Suprapubic skin (tissue), 4 donors: ENCODE results near the gene ARHGAP4. TPM values are rescaled to one million over a fixed set of nuclear protein-coding genes. Genes with fewer than 3 reads are reported as not detected.

Experiments used
- DNase-seq, 2 donors: peaks; one replicate each; pipeline ENCODE4 v3.0.0-alpha.2; 2019; ENCODE audit warnings: low spot score in 2 of 2
- H3K27ac ChIP-seq: fragments of 200-600 bp; sonication (generic); one replicate; pipeline ENCODE4 v1.5.1; 2019
- H3K27me3 ChIP-seq: fragments of 200-600 bp; sonication (generic); one replicate; pipeline ENCODE4 v1.5.1; 2019
- H3K36me3 ChIP-seq: fragments of 200-600 bp; sonication (generic); one replicate; pipeline ENCODE4 v1.5.1; 2019
- H3K4me1 ChIP-seq: fragments of 200-600 bp; sonication (generic); one replicate; pipeline ENCODE4 v1.5.1; 2019
- H3K4me3 ChIP-seq: fragments of 200-600 bp; sonication (generic); one replicate; pipeline ENCODE4 v1.5.1; 2019; ENCODE audit warnings: mild to moderate bottlenecking
- H3K9me3 ChIP-seq: fragments of 200-600 bp; sonication (generic); one replicate; pipeline ENCODE4 v1.5.1; 2019
- EP300 ChIP-seq: sonication (generic); formaldehyde crosslinking; IDR thresholded peaks from one replicate; pipeline ENCODE4 v1.6.1; 2017; ENCODE audit warnings: antibody characterized with exemption
- POLR2A ChIP-seq, 2 donors: fragments of 450-650 bp; IDR thresholded peaks; one replicate each; pipeline ENCODE4 v1.6.1; 2017; ENCODE audit warnings: antibody characterized with exemption in 2 of 2, mild to moderate bottlenecking in 2 of 2, moderate library complexity in 2 of 2
- POLR2AphosphoS5 ChIP-seq, 3 donors: sonication (generic); formaldehyde crosslinking; IDR thresholded peaks; one replicate each; pipeline ENCODE4 v1.6.1; 2017; ENCODE audit warnings: antibody characterized with exemption in 3 of 3
- WGBS: methylation state at CpG from one replicate; pipeline ENCODE4 v1.1.5; 2018; 5-methylcytosine and 5-hydroxymethylcytosine counted together
- total RNA-seq, 4 donors: library from RNA; depleted of rRNA; stranded (reverse); fragments of >200 nt; gene quantifications; one replicate each; pipeline ENCODE4 v1.1.0, GENCODE V29; 2016
- TF ChIP-seq, protein P1 (sequence below), 2 donors: fragments of 200-600 bp in 1 of 2; fragments of 450-650 bp in 1 of 2; sonication (generic) in 1 of 2; IDR thresholded peaks; one replicate each; pipeline ENCODE4 v1.5.1; 2016 to 2019; ENCODE audit warnings: antibody characterized with exemption in 2 of 2, mild to moderate bottlenecking in 1 of 2, moderate library complexity in 1 of 2

ARHGAP4 gene
- total RNA-seq, 4 donors from 2014 or later: 4.8 to 17.6 (median 9.6) TPM

DNA sequence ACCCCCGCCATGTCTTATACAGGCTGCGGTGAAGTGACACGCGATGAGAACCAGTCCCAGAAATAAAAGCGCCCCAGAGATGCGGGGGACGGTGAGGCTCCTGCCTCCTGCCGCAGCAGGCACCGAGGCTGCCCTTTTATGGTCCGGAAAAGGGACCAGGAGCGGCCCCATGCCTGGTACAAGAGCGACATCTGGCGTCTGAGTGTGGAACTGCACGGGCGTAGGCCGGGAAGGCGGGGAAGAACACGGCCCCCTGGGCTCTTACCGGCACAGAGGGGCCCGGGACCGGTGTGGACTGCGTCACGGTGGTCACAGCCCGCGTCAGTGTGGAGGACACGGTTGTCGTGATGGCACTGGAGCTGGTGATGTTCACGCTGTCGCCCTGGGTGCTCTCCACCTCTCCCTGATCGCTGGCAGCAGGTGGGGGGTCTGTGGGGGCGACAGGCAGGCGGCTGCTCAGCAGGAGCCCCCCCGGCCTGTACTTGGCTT, 27.3 kb upstream of the ARHGAP4 start:
- WGBS: 54% methylated on average over 17 of the region's 33 CpGs
- TF ChIP-seq POLR2AphosphoS5 (IDR thresholded peaks at IDR 0.05) (peak in 1 of 3 donors; percentile 42), EP300 (no peak), POLR2A (IDR thresholded peaks at IDR 0.05) (no peak)
- TF ChIP-seq, protein P1, sequence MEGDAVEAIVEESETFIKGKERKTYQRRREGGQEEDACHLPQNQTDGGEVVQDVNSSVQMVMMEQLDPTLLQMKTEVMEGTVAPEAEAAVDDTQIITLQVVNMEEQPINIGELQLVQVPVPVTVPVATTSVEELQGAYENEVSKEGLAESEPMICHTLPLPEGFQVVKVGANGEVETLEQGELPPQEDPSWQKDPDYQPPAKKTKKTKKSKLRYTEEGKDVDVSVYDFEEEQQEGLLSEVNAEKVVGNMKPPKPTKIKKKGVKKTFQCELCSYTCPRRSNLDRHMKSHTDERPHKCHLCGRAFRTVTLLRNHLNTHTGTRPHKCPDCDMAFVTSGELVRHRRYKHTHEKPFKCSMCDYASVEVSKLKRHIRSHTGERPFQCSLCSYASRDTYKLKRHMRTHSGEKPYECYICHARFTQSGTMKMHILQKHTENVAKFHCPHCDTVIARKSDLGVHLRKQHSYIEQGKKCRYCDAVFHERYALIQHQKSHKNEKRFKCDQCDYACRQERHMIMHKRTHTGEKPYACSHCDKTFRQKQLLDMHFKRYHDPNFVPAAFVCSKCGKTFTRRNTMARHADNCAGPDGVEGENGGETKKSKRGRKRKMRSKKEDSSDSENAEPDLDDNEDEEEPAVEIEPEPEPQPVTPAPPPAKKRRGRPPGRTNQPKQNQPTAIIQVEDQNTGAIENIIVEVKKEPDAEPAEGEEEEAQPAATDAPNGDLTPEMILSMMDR (IDR thresholded peaks at IDR 0.05): peak; percentile 92 to 95

DNA sequence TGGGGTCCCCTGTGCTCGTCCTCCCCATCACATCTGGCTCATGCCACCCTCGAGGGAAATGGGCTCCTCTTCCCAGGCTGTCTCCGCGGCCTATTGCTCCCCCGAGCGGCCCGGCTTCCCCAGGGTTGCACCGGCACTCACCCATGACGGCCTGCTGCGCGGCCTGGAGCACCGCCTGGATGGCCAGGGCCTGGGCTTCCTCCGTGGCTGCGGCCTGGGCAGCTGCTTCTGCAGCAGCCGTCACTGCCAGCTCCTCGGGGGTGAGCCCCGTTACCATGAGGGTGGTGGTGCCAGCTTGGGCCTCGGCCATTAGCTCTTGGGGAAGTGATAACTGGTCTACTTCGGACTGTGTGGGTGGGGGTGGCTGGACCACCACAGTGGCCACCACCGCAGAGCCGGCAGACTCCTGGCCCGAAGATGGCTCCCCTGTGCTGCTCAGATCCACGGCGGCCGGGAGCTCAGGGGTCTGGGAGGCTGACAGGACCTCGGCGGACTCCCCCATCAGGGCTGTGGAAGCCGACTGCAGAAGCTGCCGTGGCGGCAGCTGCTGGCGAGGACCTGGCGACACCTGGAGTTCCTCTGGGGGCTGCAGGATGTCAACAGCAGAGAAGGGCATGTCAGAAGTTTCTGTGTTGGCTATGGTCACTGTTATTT, 26.4 kb upstream of the ARHGAP4 start:
- peaks cover 5% of the 10 kb centered on the region for H3K4me1 ChIP-seq
- no peak for DNase-seq
- no peaks in the 10 kb centered on the region for H3K9me3 ChIP-seq
- TF ChIP-seq EP300 (no peak), POLR2AphosphoS5 (IDR thresholded peaks at IDR 0.05) (no peak), POLR2A (IDR thresholded peaks at IDR 0.05) (no peak)
- H3K36me3 ChIP-seq: peaks cover 75% of the 10 kb centered on the region
- no peak overlapping the region for H3K27ac ChIP-seq
- WGBS: 90% methylated on average over 2 of the region's 32 CpGs
- no peak overlapping the region for H3K4me3 ChIP-seq
- no peaks in the 10 kb centered on the region for H3K27me3 ChIP-seq

More for the DNA sequence above, 27.3 kb upstream of the ARHGAP4 start:
- Histone ChIP-seq H3K9me3 (no peaks in the 10 kb centered on the region), H3K27ac (no peak overlapping the region), H3K4me1 (no peaks in the 10 kb centered on the region), H3K27me3 (no peaks in the 10 kb centered on the region), H3K4me3 (no peak overlapping the region), H3K36me3 (peaks cover 84% of the 10 kb centered on the region)
- no peak for DNase-seq

DNA sequence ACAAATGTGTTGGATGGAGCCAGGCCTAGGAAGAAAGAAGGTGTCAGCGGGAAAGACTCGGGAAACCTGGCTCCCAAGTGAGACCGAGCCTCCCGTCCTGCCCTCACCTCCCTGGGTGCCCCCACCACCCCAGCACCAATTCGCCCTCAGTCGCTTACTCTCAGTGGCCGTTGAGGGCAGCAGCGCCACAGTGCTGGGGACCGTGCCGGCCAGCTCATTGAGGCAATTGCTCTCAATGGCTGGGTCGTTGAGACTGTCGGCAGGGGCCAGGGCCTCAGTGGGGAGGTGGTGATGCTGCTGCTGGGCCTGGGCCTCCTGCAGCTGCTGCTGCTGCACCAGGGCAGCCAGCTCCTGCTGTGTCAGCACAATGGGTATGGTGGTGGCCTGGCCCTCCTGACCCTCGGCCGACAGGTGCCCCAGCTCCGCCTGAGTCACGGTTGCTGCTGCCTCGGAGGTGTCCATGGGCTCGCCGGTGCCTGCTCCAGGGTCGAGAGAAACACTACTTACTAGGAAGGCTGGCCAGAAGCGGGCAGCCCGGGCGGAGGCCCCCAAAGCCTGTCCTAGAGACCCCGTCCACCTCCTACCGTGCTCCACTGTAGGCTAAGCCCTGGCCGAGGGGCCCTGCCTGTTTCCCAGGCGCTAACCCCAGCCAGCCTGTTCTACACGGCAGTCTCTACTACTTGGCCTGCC, 25.8 kb upstream of the ARHGAP4 start:
- peaks cover 69% of the 10 kb centered on the region for H3K36me3 ChIP-seq
- H3K4me3 ChIP-seq: no peak overlapping the region
- H3K4me1 ChIP-seq: peaks cover 8% of the 10 kb centered on the region
- no peaks in the 10 kb centered on the region for H3K27me3 ChIP-seq
- TF ChIP-seq EP300 (no peak), POLR2AphosphoS5 (IDR thresholded peaks at IDR 0.05) (no peak), POLR2A (IDR thresholded peaks at IDR 0.05) (no peak)
- TF ChIP-seq, protein P1 (IDR thresholded peaks at IDR 0.05): no peak
- DNase-seq: no peak
- no peak overlapping the region for H3K27ac ChIP-seq
- WGBS: 92% methylated on average over 15 of the region's 28 CpGs
- no peaks in the 10 kb centered on the region for H3K9me3 ChIP-seq

DNA sequence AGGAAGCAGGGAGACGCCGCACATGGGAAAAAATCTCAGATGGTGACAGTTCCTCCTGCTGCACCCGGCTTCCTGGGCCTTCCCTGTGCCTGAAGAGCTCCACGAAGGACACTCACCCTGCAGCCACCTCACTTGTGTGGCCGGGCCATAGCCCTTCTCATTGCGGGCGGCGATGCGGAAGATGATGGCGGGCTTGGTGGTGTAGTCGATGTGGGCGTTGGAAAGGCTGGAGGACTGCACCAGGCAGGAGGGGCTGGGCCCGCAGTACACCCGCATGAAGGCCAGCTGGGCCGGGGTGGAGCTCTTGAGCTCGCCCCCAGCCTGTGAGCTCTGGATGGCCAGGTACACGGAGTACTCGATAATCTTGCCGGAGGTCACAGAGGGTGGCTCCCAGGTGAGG, 24.1 kb upstream of the ARHGAP4 start:
- WGBS: 90% methylated on average over 10 of the region's 19 CpGs
- peaks cover 52% of the 10 kb centered on the region for H3K36me3 ChIP-seq

DNA sequence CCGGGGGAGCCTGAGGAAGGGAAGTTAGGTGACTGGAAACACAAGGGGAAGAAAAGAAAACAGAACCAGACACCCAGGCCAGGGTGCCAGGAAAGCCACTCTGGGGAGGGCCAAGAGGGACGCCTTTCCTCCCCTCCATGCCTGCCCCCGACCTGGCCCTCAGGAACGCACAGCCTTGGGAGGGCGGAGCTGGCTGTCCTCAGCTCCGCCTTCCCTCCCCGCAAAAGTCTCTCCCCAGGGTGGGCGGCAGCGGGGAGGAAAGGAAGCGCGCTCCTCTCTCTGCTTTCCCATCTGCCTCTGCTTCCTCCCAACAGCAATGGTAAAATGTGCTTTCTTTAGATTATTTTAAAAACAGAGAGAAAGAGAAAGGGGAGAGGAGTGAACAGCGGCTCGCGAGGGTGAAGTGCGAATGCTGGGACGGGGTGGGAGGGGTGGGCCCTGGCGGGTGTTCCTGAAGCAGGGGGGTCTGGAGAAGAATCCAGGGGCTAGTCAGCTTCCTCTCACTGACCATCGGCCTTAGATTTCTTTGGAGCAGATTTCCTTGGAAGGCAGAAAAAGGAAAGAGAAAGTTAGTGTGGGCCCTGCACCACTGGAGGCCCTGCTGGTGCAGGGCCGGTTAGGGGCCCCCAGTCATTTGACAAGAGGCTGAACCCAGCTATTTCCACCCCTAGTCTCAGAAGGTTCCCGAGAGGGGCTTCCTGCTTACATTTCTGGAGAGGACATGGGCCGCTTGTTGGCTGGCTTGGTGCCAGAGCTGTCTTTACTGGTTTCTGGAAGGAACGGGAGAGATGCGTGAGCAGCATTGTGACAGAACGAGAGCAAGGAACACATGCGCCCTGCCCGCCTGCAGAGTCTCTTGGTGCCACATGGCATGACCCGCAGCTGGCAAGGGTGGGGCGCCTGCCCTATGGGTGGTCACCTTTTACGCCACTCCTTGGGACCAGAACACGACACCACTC, 23.1 kb upstream of the ARHGAP4 start:
- 80% methylated on average over 30 of the region's 30 CpGs for WGBS
- Histone ChIP-seq H3K36me3 (peaks cover 42% of the 10 kb centered on the region), H3K4me3 (no peak overlapping the region), H3K27me3 (no peaks in the 10 kb centered on the region), H3K27ac (no peak overlapping the region), H3K4me1 (peaks cover 11% of the 10 kb centered on the region), H3K9me3 (no peaks in the 10 kb centered on the region)
- TF ChIP-seq EP300 (no peak), POLR2AphosphoS5 (IDR thresholded peaks at IDR 0.05) (no peak), POLR2A (IDR thresholded peaks at IDR 0.05) (no peak)
- TF ChIP-seq, protein P1 (IDR thresholded peaks at IDR 0.05): no peak
- no peak for DNase-seq

More for the DNA sequence above, 24.1 kb upstream of the ARHGAP4 start:
- Histone ChIP-seq H3K27ac (no peak overlapping the region), H3K4me3 (no peak overlapping the region), H3K4me1 (peaks cover 8% of the 10 kb centered on the region), H3K9me3 (no peaks in the 10 kb centered on the region), H3K27me3 (no peaks in the 10 kb centered on the region)
- TF ChIP-seq POLR2AphosphoS5 (IDR thresholded peaks at IDR 0.05) (no peak), EP300 (no peak), POLR2A (IDR thresholded peaks at IDR 0.05) (no peak)
- TF ChIP-seq, protein P1 (IDR thresholded peaks at IDR 0.05): no peak
- DNase-seq: no peak
